ENCODE results near the gene HGFAC. TPM values are rescaled to one million over a fixed set of nuclear protein-coding genes. Genes with fewer than 3 reads are reported as not detected.

Gene HGFAC
- total and polyA plus RNA-seq, 10 of the 15 experiments (the other 5 are each of a cell fraction or from before 2014, with no cell fraction given), result 0.38 TPM; not detected in 9

GRCh38 chr4:3416270-3416669, 25.5 kb upstream of the HGFAC start:
- SMC1A ChIA-PET (ENCODE audit: uncharacterized antibody, unreplicated experiment), result no interaction called here
- Histone ChIP-seq H3K9me3 (replicated peaks; ENCODE audit: control insufficient read depth, insufficient read depth, low read length) (no peaks in the 10 kb centered on the region), H2AFZ (ENCODE audit: control insufficient read depth, low read depth, low read length) (no peak overlapping the region), H3K4me3 (no peak overlapping the region), H4K20me1 (ENCODE audit: control insufficient read depth, insufficient read depth) (no peaks in the 10 kb centered on the region; the same call in 1 of the 2 replicates), H3K79me2 (ENCODE audit: control insufficient read depth, insufficient read depth, low read length) (no peaks in the 10 kb centered on the region), H3K9ac (ENCODE audit: control insufficient read depth, insufficient read depth, low read length) (no peak overlapping the region), H3K4me1 (ENCODE audit: control insufficient read depth, insufficient read depth, low read length) (no peaks in the 10 kb centered on the region; the same call in 1 of the 2 replicates), H3K4me2 (ENCODE audit: control insufficient read depth, insufficient read depth) (no peak overlapping the region), H3K27me3 (replicated peaks in 1 of 2; ENCODE audit: control insufficient read depth in 2 of 2, insufficient read depth in 2 of 2, low read length in 1 of 2) (no peaks in the 10 kb centered on the region; a peak in 1 of 4 replicates), H3K27ac (ENCODE audit: control insufficient read depth, insufficient read depth) (no peak overlapping the region), H3K36me3 (ENCODE audit: control insufficient read depth in 2 of 2, insufficient read depth in 2 of 2, low read length in 1 of 2) (no peaks in the 10 kb centered on the region)
- RAD21 ChIA-PET (ENCODE audit: unreplicated experiment), result no interaction called here
- WGBS (ENCODE audit: insufficient coverage, insufficient replicate concordance, low lambda C conversion rate, missing lambda C conversion rate), result 58% methylated on average over 18 of the region's 18 CpGs
- POLR2A ChIA-PET, result no interaction called here
- BruUV-seq (replicated peaks), result no TSS peak
- no peak for TF ChIP-seq ATF7 (IDR thresholded peaks at IDR 0.05; ENCODE audit: low read depth)
- TF ChIP-seq BCL3 (IDR thresholded peaks at IDR 0.05; ENCODE audit: borderline replicate concordance, insufficient read depth, low read depth, low read length, poor library complexity, severe bottlenecking), result no peak
- no peak for TF ChIP-seq EGR1 (IDR thresholded peaks at IDR 0.05; ENCODE audit: borderline replicate concordance in 1 of 2, low read depth in 2 of 2, low read length in 2 of 2)
- TF ChIP-seq LARP7 (IDR thresholded peaks at IDR 0.05), result no peak
- no peak for TF ChIP-seq BCL11A (IDR thresholded peaks at IDR 0.05; ENCODE audit: low read depth, low read length)
- TF ChIP-seq BMI1 (IDR thresholded peaks at IDR 0.05; ENCODE audit: borderline replicate concordance), result no peak
- TF ChIP-seq IKZF2 (IDR thresholded peaks at IDR 0.05), result no peak
- intact Hi-C loops (cut with micrococcal nuclease; ENCODE audit: unreplicated experiment) (no loop called here), in situ Hi-C loops (cut with MboI) (no loop called here)
- ATAC-seq, result no peak
- DNase-seq (ENCODE audit: low read depth, low spot score), result no peak
- CTCF ChIA-PET, result no interaction called here
- FAIRE-seq, result no peak

- FAIRE-seq (no peak), ATAC-seq (no peak), DNase-seq (ENCODE audit: low read depth, low spot score) (no peak)
- H3K9me3 ChIP-seq (replicated peaks; ENCODE audit: control insufficient read depth, insufficient read depth, low read length), result no peaks in the 10 kb centered on the region
- no peak overlapping the region for H3K4me2 ChIP-seq (ENCODE audit: control insufficient read depth, insufficient read depth)
- 61% methylated on average over 17 of the region's 17 CpGs for WGBS (ENCODE audit: insufficient coverage, insufficient replicate concordance, low lambda C conversion rate, missing lambda C conversion rate)
- H2AFZ ChIP-seq (ENCODE audit: control insufficient read depth, low read depth, low read length), result no peak overlapping the region
- H3K4me3 ChIP-seq, result no peak overlapping the region
- intact Hi-C loops (cut with micrococcal nuclease; ENCODE audit: unreplicated experiment) (no loop called here), in situ Hi-C loops (cut with MboI) (no loop called here)
- ChIA-PET RAD21 (ENCODE audit: unreplicated experiment) (no interaction called here), POLR2A (no interaction called here), CTCF (no interaction called here), SMC1A (ENCODE audit: uncharacterized antibody, unreplicated experiment) (interaction anchor here (1.2 kb wide), 1 partner anchor 70 kb away, joined by 3 read pairs; no protein-coding TSS in a partner anchor)
- no peaks in the 10 kb centered on the region; a peak in 1 of 4 replicates for H3K27me3 ChIP-seq (replicated peaks in 1 of 2; ENCODE audit: control insufficient read depth in 2 of 2, insufficient read depth in 2 of 2, low read length in 1 of 2)
- H3K4me1 ChIP-seq (ENCODE audit: control insufficient read depth, insufficient read depth, low read length), result no peaks in the 10 kb centered on the region; the same call in 1 of the 2 replicates
- no peak overlapping the region for H3K27ac ChIP-seq (ENCODE audit: control insufficient read depth, insufficient read depth)
- BruUV-seq (replicated peaks), result no TSS peak
- H3K36me3 ChIP-seq (ENCODE audit: control insufficient read depth in 2 of 2, insufficient read depth in 2 of 2, low read length in 1 of 2), result no peaks in the 10 kb centered on the region
- H3K9ac ChIP-seq (ENCODE audit: control insufficient read depth, insufficient read depth, low read length), result no peak overlapping the region
- no peaks in the 10 kb centered on the region for H3K79me2 ChIP-seq (ENCODE audit: control insufficient read depth, insufficient read depth, low read length)
- no peaks in the 10 kb centered on the region; the same call in 1 of the 2 replicates for H4K20me1 ChIP-seq (ENCODE audit: control insufficient read depth, insufficient read depth)
- TF ChIP-seq KDM1A (IDR thresholded peaks at IDR 0.05; ENCODE audit: borderline replicate concordance), result no peak
- TF ChIP-seq TCF3 (IDR thresholded peaks at IDR 0.05; ENCODE audit: borderline replicate concordance, insufficient read depth, low read depth, low read length), result no peak
- no peak for TF ChIP-seq HDAC2 (IDR thresholded peaks at IDR 0.05)
- TF ChIP-seq NFXL1 (IDR thresholded peaks at IDR 0.05; ENCODE audit: borderline replicate concordance), result no peak
- no peak for TF ChIP-seq GABPA (IDR thresholded peaks at IDR 0.05; ENCODE audit: low read depth)
- no peak for TF ChIP-seq RBBP5 (conservative IDR thresholded peaks at IDR 0.05)
- TF ChIP-seq SMARCA5 (IDR thresholded peaks at IDR 0.05), result no peak
- no peak for TF ChIP-seq POLR2A (IDR thresholded peaks at IDR 0.05; ENCODE audit: low read depth, low read length)
- TF ChIP-seq ZNF622 (IDR thresholded peaks at IDR 0.05), result no peak
- no peak for TF ChIP-seq EP300 (IDR thresholded peaks at IDR 0.05; ENCODE audit: borderline replicate concordance in 1 of 2, control insufficient read depth in 1 of 2, low read depth in 2 of 2, low read length in 2 of 2)
- TF ChIP-seq HDAC6 (IDR thresholded peaks at IDR 0.05; ENCODE audit: unreplicated experiment), result no peak
- TF ChIP-seq CHD2 (IDR thresholded peaks at IDR 0.05; ENCODE audit: borderline replicate concordance, low read depth, low read length), result no peak
Observed at GRCh38 chr4:3416821-3417221, 24.9 kb upstream of the HGFAC start.

All from GM12878 (cell line).